Measurements from ENCODE around the gene ZNF587. TPM values are rescaled to one million over a fixed set of nuclear protein-coding genes. Genes with fewer than 3 reads are reported as not detected.
"Not testable (repeated sequence)": the region's sequence is repeated elsewhere in the genome, so short reads cannot be mapped to it uniquely, and the experiment has no call there.

Gene ZNF587
- total RNA-seq, 2 donors from 2014 or later: 18.3 to 29.7 TPM

DNA sequence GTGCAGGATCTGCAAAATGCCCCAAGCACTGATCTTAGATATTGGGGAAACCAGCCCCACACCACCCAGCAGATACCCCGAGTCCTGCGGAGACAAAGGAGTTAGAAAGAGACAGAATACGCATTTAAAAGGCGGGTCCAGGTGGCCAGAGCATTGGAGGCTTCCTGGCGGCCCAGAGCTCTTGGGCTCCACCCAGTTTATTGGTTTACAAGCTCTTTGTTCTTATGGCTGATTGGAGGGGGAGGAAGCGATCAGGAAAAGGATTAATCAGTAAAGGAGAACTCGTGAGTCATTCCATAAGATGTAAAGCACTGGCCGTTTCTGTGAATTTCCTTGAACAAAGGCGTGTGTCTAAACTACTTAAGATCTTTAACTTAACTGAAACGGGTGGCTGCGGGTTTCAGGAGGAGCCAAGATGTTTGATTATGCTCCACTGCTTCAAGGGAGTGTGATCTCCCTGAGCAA, 926 bp downstream of the ZNF587 start:
- Histone ChIP-seq H3K27me3 (replicated peaks; ENCODE audit: insufficient read depth) (no peaks in the 10 kb centered on the region), H3K4me3 (peak overlapping the region; percentile 81), H3K27ac (no peak overlapping the region), H3K4me1 (ENCODE audit: control insufficient read depth in 1 of 2, low read depth in 2 of 2) (peaks cover 0 to 8% of the 10 kb centered on the region in 2 donors), H3K9me3 (peaks cover 19% of the 10 kb centered on the region), H3K36me3 (peaks cover 14% of the 10 kb centered on the region)
- TF ChIP-seq, protein P1, sequence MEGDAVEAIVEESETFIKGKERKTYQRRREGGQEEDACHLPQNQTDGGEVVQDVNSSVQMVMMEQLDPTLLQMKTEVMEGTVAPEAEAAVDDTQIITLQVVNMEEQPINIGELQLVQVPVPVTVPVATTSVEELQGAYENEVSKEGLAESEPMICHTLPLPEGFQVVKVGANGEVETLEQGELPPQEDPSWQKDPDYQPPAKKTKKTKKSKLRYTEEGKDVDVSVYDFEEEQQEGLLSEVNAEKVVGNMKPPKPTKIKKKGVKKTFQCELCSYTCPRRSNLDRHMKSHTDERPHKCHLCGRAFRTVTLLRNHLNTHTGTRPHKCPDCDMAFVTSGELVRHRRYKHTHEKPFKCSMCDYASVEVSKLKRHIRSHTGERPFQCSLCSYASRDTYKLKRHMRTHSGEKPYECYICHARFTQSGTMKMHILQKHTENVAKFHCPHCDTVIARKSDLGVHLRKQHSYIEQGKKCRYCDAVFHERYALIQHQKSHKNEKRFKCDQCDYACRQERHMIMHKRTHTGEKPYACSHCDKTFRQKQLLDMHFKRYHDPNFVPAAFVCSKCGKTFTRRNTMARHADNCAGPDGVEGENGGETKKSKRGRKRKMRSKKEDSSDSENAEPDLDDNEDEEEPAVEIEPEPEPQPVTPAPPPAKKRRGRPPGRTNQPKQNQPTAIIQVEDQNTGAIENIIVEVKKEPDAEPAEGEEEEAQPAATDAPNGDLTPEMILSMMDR (IDR thresholded peaks at IDR 0.05): no peak
- ATAC-seq (ENCODE audit: insufficient number of reproducible peaks, low FRiP score, low read depth) (no peak), DNase-seq (ENCODE audit: low spot score) (no peak)

GRCh38 chr19:57851812-57852603, 2.3 kb downstream of the ZNF587 start:
- not testable (repeated sequence) for H3K27ac ChIP-seq; H3K27me3 ChIP-seq (replicated peaks; ENCODE audit: insufficient read depth); DNase-seq (ENCODE audit: low spot score); H3K4me1 ChIP-seq (ENCODE audit: control insufficient read depth in 1 of 2, low read depth in 2 of 2); ATAC-seq (ENCODE audit: insufficient number of reproducible peaks, low FRiP score, low read depth); H3K4me3 ChIP-seq
- H3K9me3 ChIP-seq: peaks cover 23% of the 10 kb centered on the region
- peaks cover 24% of the 10 kb centered on the region for H3K36me3 ChIP-seq

- H3K27ac ChIP-seq; H3K4me3 ChIP-seq; H3K4me1 ChIP-seq (ENCODE audit: control insufficient read depth in 1 of 2, low read depth in 2 of 2); DNase-seq (ENCODE audit: low spot score); H3K27me3 ChIP-seq (replicated peaks; ENCODE audit: insufficient read depth); ATAC-seq (ENCODE audit: insufficient number of reproducible peaks, low FRiP score, low read depth): not testable (repeated sequence)
- peaks cover 38% of the 10 kb centered on the region for H3K9me3 ChIP-seq
- peaks cover 38% of the 10 kb centered on the region for H3K36me3 ChIP-seq
These were observed 4.5 kb downstream of the ZNF587 start for GRCh38 chr19:57854117-57854516.

DNA sequence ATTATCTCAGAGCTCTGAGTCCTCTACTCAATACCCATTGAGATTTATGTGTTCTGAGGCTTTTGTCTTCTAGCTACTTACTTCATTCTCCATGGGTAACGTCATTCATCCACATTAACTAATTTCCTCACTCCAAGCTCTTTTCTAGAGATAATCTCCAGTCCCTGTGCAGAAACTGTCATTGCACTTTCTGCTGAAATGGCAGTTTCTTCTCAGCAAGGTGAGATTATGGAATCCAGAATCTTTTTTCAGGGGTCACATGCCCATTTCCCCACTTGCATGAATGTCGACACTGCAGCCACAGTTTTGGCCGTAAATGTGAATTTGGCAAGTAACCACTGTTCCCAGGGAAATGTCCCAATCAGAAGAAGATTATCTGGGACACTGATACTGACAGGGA, 12.7 kb downstream of the ZNF587 start:
- H3K36me3 ChIP-seq: peaks cover 77% of the 10 kb centered on the region
- not testable (repeated sequence) for ATAC-seq (ENCODE audit: insufficient number of reproducible peaks, low FRiP score, low read depth); H3K27me3 ChIP-seq (replicated peaks; ENCODE audit: insufficient read depth); H3K4me1 ChIP-seq (ENCODE audit: control insufficient read depth in 1 of 2, low read depth in 2 of 2); H3K27ac ChIP-seq; DNase-seq (ENCODE audit: low spot score)
- peaks cover 73% of the 10 kb centered on the region for H3K9me3 ChIP-seq
- peak overlapping the region; percentile 5 for H3K4me3 ChIP-seq

GRCh38 chr19:57867868-57868492, 18.3 kb downstream of the ZNF587 start:
- Histone ChIP-seq H3K27me3 (replicated peaks; ENCODE audit: insufficient read depth) (no peaks in the 10 kb centered on the region), H3K9me3 (peaks cover 81% of the 10 kb centered on the region), H3K27ac (no peak overlapping the region), H3K4me3 (no peak overlapping the region), H3K4me1 (ENCODE audit: control insufficient read depth in 1 of 2, low read depth in 2 of 2) (no peaks in the 10 kb centered on the region), H3K36me3 (peaks cover 41% of the 10 kb centered on the region)
- DNase-seq (ENCODE audit: low spot score) (no peak), ATAC-seq (ENCODE audit: insufficient number of reproducible peaks, low FRiP score, low read depth) (no peak)
- TF ChIP-seq, protein P1 (IDR thresholded peaks at IDR 0.05): no peak

DNA sequence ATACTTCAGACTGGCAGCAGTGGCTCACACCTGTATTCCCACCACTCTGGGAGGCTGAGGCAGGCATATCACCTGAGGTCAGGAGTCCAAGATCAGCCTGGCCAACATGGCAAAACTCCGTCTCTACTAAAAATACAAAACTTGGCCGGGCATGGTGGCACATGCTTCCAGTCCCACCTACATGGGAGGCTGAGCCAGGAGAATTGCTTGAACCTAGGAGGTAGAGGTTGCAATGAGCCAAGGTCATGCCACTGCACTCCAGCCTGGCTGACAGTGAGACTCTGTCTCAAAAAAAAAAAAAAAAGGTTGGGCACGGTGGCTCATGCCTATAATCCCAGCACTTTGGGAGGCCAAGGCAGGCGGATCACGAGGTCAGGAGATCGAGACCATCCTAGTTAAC, 20.0 kb downstream of the ZNF587 start:
- not testable (repeated sequence) for H3K27ac ChIP-seq; H3K4me3 ChIP-seq; H3K27me3 ChIP-seq (replicated peaks; ENCODE audit: insufficient read depth); DNase-seq (ENCODE audit: low spot score); ATAC-seq (ENCODE audit: insufficient number of reproducible peaks, low FRiP score, low read depth); H3K4me1 ChIP-seq (ENCODE audit: control insufficient read depth in 1 of 2, low read depth in 2 of 2)
- Histone ChIP-seq H3K9me3 (peaks cover 90% of the 10 kb centered on the region), H3K36me3 (peaks cover 32% of the 10 kb centered on the region)

GRCh38 chr19:57870225-57870624, 20.6 kb downstream of the ZNF587 start:
- no peak overlapping the region for H3K4me3 ChIP-seq

More at GRCh38 chr19:57870225-57870624, 20.6 kb downstream of the ZNF587 start:
- no peaks in the 10 kb centered on the region for H3K4me1 ChIP-seq (ENCODE audit: control insufficient read depth in 1 of 2, low read depth in 2 of 2)
- peaks cover 29% of the 10 kb centered on the region for H3K36me3 ChIP-seq
- ATAC-seq (ENCODE audit: insufficient number of reproducible peaks, low FRiP score, low read depth): no peak
- H3K9me3 ChIP-seq: peaks cover 89% of the 10 kb centered on the region
- no peak for DNase-seq (ENCODE audit: low spot score)
- H3K27ac ChIP-seq: no peak overlapping the region
- no peaks in the 10 kb centered on the region for H3K27me3 ChIP-seq (replicated peaks; ENCODE audit: insufficient read depth)
- TF ChIP-seq, protein P1 (IDR thresholded peaks at IDR 0.05): no peak

Data from thoracic aorta (tissue), 2 donors.